ENCODE data around the gene PAX8.

DNA sequence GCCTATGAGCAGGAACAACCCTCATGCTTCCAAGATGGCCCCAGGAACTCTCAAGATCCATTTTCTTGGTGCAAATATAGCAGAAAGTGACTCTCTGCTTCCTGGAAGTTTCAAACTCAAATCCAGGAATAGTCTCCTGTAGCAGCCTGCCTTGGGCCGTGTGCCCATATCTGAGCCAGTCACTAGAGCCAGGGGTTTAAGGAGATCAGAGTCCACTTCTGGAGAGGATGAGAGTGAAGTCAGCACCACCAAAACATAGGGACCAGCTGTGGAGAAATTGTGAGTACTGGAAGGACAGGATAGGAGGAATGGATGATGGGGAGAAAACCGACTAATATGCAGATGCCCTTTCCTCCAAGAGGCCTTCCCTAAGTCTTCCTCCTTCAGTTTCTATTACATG lies 71.7 kb downstream of the PAX8 start:
- TF ChIP-seq, protein P1, sequence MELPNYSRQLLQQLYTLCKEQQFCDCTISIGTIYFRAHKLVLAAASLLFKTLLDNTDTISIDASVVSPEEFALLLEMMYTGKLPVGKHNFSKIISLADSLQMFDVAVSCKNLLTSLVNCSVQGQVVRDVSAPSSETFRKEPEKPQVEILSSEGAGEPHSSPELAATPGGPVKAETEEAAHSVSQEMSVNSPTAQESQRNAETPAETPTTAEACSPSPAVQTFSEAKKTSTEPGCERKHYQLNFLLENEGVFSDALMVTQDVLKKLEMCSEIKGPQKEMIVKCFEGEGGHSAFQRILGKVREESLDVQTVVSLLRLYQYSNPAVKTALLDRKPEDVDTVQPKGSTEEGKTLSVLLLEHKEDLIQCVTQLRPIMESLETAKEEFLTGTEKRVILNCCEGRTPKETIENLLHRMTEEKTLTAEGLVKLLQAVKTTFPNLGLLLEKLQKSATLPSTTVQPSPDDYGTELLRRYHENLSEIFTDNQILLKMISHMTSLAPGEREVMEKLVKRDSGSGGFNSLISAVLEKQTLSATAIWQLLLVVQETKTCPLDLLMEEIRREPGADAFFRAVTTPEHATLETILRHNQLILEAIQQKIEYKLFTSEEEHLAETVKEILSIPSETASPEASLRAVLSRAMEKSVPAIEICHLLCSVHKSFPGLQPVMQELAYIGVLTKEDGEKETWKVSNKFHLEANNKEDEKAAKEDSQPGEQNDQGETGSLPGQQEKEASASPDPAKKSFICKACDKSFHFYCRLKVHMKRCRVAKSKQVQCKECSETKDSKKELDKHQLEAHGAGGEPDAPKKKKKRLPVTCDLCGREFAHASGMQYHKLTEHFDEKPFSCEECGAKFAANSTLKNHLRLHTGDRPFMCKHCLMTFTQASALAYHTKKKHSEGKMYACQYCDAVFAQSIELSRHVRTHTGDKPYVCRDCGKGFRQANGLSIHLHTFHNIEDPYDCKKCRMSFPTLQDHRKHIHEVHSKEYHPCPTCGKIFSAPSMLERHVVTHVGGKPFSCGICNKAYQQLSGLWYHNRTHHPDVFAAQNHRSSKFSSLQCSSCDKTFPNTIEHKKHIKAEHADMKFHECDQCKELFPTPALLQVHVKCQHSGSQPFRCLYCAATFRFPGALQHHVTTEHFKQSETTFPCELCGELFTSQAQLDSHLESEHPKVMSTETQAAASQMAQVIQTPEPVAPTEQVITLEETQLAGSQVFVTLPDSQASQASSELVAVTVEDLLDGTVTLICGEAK (IDR thresholded peaks at IDR 0.05), result no peak
- TF ChIP-seq, protein P1 (CRISPR knock-in tag; IDR thresholded peaks at IDR 0.05), result no peak
- TF ChIP-seq, protein P2, sequence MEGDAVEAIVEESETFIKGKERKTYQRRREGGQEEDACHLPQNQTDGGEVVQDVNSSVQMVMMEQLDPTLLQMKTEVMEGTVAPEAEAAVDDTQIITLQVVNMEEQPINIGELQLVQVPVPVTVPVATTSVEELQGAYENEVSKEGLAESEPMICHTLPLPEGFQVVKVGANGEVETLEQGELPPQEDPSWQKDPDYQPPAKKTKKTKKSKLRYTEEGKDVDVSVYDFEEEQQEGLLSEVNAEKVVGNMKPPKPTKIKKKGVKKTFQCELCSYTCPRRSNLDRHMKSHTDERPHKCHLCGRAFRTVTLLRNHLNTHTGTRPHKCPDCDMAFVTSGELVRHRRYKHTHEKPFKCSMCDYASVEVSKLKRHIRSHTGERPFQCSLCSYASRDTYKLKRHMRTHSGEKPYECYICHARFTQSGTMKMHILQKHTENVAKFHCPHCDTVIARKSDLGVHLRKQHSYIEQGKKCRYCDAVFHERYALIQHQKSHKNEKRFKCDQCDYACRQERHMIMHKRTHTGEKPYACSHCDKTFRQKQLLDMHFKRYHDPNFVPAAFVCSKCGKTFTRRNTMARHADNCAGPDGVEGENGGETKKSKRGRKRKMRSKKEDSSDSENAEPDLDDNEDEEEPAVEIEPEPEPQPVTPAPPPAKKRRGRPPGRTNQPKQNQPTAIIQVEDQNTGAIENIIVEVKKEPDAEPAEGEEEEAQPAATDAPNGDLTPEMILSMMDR (CRISPR knock-in tag; IDR thresholded peaks at IDR 0.05), result no peak
- TF ChIP-seq ZFYVE20 (CRISPR knock-in tag; IDR thresholded peaks at IDR 0.05; ENCODE audit: borderline replicate concordance, low read depth) (no peak), HNRNPLL (IDR thresholded peaks at IDR 0.05; ENCODE audit: low read depth, low read length, poor library complexity, severe bottlenecking) (no peak), ETS1 (CRISPR knock-in tag; IDR thresholded peaks at IDR 0.05) (no peak), SIN3A (IDR thresholded peaks at IDR 0.05; ENCODE audit: borderline replicate concordance, low read depth, low read length) (no peak), HMGXB3 (CRISPR knock-in tag; IDR thresholded peaks at IDR 0.05; ENCODE audit: borderline replicate concordance) (no peak), NR2F1 (CRISPR knock-in tag; IDR thresholded peaks at IDR 0.05) (no peak), CC2D1A (CRISPR knock-in tag; IDR thresholded peaks at IDR 0.05) (no peak), CBFB (CRISPR knock-in tag; IDR thresholded peaks at IDR 0.05) (no peak), ZC3H13 (CRISPR knock-in tag; IDR thresholded peaks at IDR 0.05) (no peak), SETDB1 (CRISPR knock-in tag; IDR thresholded peaks at IDR 0.05; ENCODE audit: borderline replicate concordance) (no peak), GTF2F1 (IDR thresholded peaks at IDR 0.05; ENCODE audit: low read length) (no peak)
- TF ChIP-seq, protein P3, sequence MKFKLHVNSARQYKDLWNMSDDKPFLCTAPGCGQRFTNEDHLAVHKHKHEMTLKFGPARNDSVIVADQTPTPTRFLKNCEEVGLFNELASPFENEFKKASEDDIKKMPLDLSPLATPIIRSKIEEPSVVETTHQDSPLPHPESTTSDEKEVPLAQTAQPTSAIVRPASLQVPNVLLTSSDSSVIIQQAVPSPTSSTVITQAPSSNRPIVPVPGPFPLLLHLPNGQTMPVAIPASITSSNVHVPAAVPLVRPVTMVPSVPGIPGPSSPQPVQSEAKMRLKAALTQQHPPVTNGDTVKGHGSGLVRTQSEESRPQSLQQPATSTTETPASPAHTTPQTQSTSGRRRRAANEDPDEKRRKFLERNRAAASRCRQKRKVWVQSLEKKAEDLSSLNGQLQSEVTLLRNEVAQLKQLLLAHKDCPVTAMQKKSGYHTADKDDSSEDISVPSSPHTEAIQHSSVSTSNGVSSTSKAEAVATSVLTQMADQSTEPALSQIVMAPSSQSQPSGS (CRISPR knock-in tag; IDR thresholded peaks at IDR 0.05), result no peak
